ENCODE measurements around the gene CACNB4.
A peak's percentile ranks its signal among the peaks of the same experiment; 100 is the strongest.

The CACNB4 gene

DNA sequence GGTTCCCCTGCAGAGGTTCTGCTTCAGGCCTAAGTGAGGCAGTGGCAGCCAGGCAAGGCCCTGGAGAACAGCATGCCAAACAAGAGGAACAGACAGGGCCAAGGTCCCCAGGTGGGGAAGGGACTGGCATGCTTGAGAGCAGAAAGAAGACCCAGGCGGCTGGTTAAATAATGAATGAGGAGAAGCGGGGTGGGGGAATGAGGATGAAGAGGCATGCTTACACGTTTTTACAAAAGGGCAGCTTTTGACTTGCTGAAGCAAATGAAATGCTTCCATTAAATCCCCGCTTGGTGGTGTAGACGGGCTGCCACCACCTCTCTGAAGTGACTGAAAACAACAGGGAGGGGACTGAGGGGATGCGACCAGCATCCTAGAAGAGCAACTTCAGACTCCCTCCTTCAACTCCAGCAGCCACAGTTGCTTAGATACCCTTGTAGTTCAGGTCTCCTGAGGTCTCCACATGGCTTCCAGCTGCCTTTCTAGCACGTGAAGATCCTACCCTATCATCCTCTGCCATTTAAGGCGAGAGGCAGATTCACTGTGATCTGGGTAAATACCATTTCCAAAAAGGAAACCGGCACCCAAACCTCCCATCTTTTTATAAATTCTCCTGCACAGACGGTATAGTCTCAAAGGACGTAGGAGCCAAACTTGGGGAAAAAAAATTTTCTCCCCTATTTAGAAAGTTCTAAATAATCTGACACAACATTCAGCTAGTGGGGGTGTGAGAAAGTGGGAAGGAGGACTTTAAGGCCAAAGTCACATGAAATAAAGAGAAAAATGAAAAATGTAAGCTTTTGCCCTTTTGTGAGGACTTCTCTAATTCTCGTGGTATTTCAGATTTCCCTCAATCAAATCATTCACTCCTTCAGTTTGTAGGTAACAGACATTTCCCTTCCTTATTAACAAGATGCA, 65.6 kb downstream of the CACNB4 start:
- TF ChIP-seq SIN3A (IDR thresholded peaks at IDR 0.05; ENCODE audit: borderline replicate concordance, insufficient read depth, low read length): no peak
- no peak for TF ChIP-seq TAF1 (IDR thresholded peaks at IDR 0.05; ENCODE audit: borderline replicate concordance, insufficient read depth, low read length)
- no peak for TF ChIP-seq REST (IDR thresholded peaks at IDR 0.05; ENCODE audit: insufficient read depth in 1 of 2, low read depth in 2 of 2, low read length in 2 of 2)
- TF ChIP-seq POLR2AphosphoS5 (IDR thresholded peaks at IDR 0.05; ENCODE audit: low read depth, low read length): no peak
- TF ChIP-seq FOXP2 (optimal IDR thresholded peaks at IDR 0.05; ENCODE audit: borderline replicate concordance, extremely low read depth, extremely low read length, insufficient read depth): no peak

- no peak for TF ChIP-seq SIN3A (IDR thresholded peaks at IDR 0.05; ENCODE audit: borderline replicate concordance, insufficient read depth, low read length)
- TF ChIP-seq FOXP2 (optimal IDR thresholded peaks at IDR 0.05; ENCODE audit: borderline replicate concordance, extremely low read depth, extremely low read length, insufficient read depth): no peak
- no peak for TF ChIP-seq REST (IDR thresholded peaks at IDR 0.05; ENCODE audit: insufficient read depth in 1 of 2, low read depth in 2 of 2, low read length in 2 of 2)
- no peak for TF ChIP-seq TAF1 (IDR thresholded peaks at IDR 0.05; ENCODE audit: borderline replicate concordance, insufficient read depth, low read length)
- no peak for TF ChIP-seq POLR2AphosphoS5 (IDR thresholded peaks at IDR 0.05; ENCODE audit: low read depth, low read length)
Observed at GRCh38 chr2:152031747-152032306, 67.0 kb downstream of the CACNB4 start.

- no peak for TF ChIP-seq FOXP2 (optimal IDR thresholded peaks at IDR 0.05; ENCODE audit: borderline replicate concordance, extremely low read depth, extremely low read length, insufficient read depth)
- no peak for TF ChIP-seq POLR2AphosphoS5 (IDR thresholded peaks at IDR 0.05; ENCODE audit: low read depth, low read length)
- TF ChIP-seq SIN3A (IDR thresholded peaks at IDR 0.05; ENCODE audit: borderline replicate concordance, insufficient read depth, low read length): no peak
- TF ChIP-seq TAF1 (IDR thresholded peaks at IDR 0.05; ENCODE audit: borderline replicate concordance, insufficient read depth, low read length): no peak
- TF ChIP-seq REST (IDR thresholded peaks at IDR 0.05; ENCODE audit: insufficient read depth in 1 of 2, low read depth in 2 of 2, low read length in 2 of 2): no peak
Observed at GRCh38 chr2:152028182-152028862, 70.5 kb downstream of the CACNB4 start.

- TF ChIP-seq TAF1 (IDR thresholded peaks at IDR 0.05; ENCODE audit: borderline replicate concordance, insufficient read depth, low read length) (no peak), POLR2AphosphoS5 (IDR thresholded peaks at IDR 0.05; ENCODE audit: low read depth, low read length) (no peak), REST (IDR thresholded peaks at IDR 0.05; ENCODE audit: insufficient read depth in 1 of 2, low read depth in 2 of 2, low read length in 2 of 2) (no peak), FOXP2 (optimal IDR thresholded peaks at IDR 0.05; ENCODE audit: borderline replicate concordance, extremely low read depth, extremely low read length, insufficient read depth) (peak; percentile 44), SIN3A (IDR thresholded peaks at IDR 0.05; ENCODE audit: borderline replicate concordance, insufficient read depth, low read length) (no peak)
Observed at GRCh38 chr2:152025678-152026287, 73.1 kb downstream of the CACNB4 start.

Measured in PFSK-1 (cell line).